Prostate gland (tissue), 2 donors: ENCODE results near the gene OR51F1.

Experiments
- CTCF ChIP-seq, 4 experiments: fragments of 200-600 bp in 2 of 4; fragments of 450-650 bp in 2 of 4; sonication (generic) in 2 of 4; IDR thresholded peaks; 1 replicate in 3 of 4; 2 replicates in 1 of 4; pipeline ENCODE4 v1.5.1; 2016 to 2019; ENCODE audit warnings: antibody characterized with exemption in 4 of 4, mild to moderate bottlenecking in 2 of 4, moderate library complexity in 2 of 4
- POLR2A ChIP-seq: fragments of 450-650 bp; IDR thresholded peaks from one replicate; pipeline ENCODE4 v1.6.1; 2016; ENCODE audit warnings: antibody characterized with exemption, mild to moderate bottlenecking
- POLR2AphosphoS5 ChIP-seq: sonication (generic); formaldehyde crosslinking; IDR thresholded peaks from one replicate; pipeline ENCODE4 v1.6.1; 2017; ENCODE audit warnings: antibody characterized with exemption

- TF ChIP-seq CTCF (IDR thresholded peaks at IDR 0.05) (no peak), POLR2A (no peak), POLR2AphosphoS5 (peak; percentile 68)
Measured at GRCh38 chr11:4740735-4741134, 29.0 kb downstream of the OR51F1 start.
